HepG2 (cell line): ENCODE results near the gene SLC22A7. TPM values are rescaled to one million over a fixed set of nuclear protein-coding genes. Genes with fewer than 3 reads are reported as not detected.

Source experiments
- CEBPZ ChIP-seq: IDR thresholded peaks from 2 replicates; pipeline ENCODE4 v1.6.1; 2012; ENCODE audit warnings: low read length, improper control_type of control experiment
- FLYWCH1 ChIP-seq: sonication (generic); formaldehyde crosslinking; IDR thresholded peaks from 2 replicates; pipeline ENCODE4 v1.8.1; 2023; ENCODE audit warnings: mild to moderate bottlenecking, missing genetic modification reagents
- FOXP4 ChIP-seq: sonication (generic); formaldehyde crosslinking; IDR thresholded peaks from 2 replicates; pipeline ENCODE4 v1.4.0; 2020; ENCODE audit warnings: missing genetic modification reagents
- GABPB1 ChIP-seq: IDR thresholded peaks from 2 replicates; pipeline ENCODE4 v1.6.1; 2016; ENCODE audit warnings: mild to moderate bottlenecking, missing genetic modification reagents, moderate library complexity, missing compliant biosample characterization
- IRF1 ChIP-seq: sonication (generic); formaldehyde crosslinking; IDR thresholded peaks from 2 replicates; pipeline ENCODE4 v1.4.0; 2020; ENCODE audit warnings: low read depth, mild to moderate bottlenecking, missing genetic modification reagents
- ISL2 ChIP-seq: sonication (generic); formaldehyde crosslinking; IDR thresholded peaks from 2 replicates; pipeline ENCODE4 v1.5.0; 2020; ENCODE audit warnings: missing genetic modification reagents
- NBN ChIP-seq: fragments of 450-650 bp; conservative IDR thresholded peaks from 2 replicates; pipeline ENCODE4 v1.6.1; 2017
- NFE2L2 ChIP-seq: fragments of 150-350 bp; IDR thresholded peaks from 2 replicates; pipeline ENCODE4 v1.6.1; 2014; ENCODE audit warnings: low read length
- SOX5 ChIP-seq: IDR thresholded peaks from 2 replicates; pipeline ENCODE4 v1.6.1; 2016; ENCODE audit warnings: borderline replicate concordance
- SRSF4 ChIP-seq: fragments of 200-400 bp; formaldehyde crosslinking; IDR thresholded peaks from one replicate; pipeline ENCODE4 v1.6.1; 2018; ENCODE audit warnings: mild to moderate bottlenecking, low read depth, low read length, moderate library complexity; ENCODE audit not compliant: poor library complexity, severe bottlenecking
- STAG1 ChIP-seq: sonication (generic); formaldehyde crosslinking; IDR thresholded peaks from 2 replicates; pipeline ENCODE4 v1.4.0; 2020; ENCODE audit warnings: missing genetic modification reagents
- ZFP82 ChIP-seq: sonication (generic); formaldehyde crosslinking; IDR thresholded peaks from 2 replicates; pipeline ENCODE4 v1.5.1; 2020; ENCODE audit warnings: mild to moderate bottlenecking, missing genetic modification reagents, borderline replicate concordance
- ZNF264 ChIP-seq: sonication (generic); formaldehyde crosslinking; IDR thresholded peaks from 2 replicates; pipeline ENCODE4 v1.4.0; 2020; ENCODE audit warnings: missing genetic modification reagents
- ZNF274 ChIP-seq: sonication (generic); formaldehyde crosslinking; IDR thresholded peaks from 2 replicates; pipeline ENCODE4 v1.5.1; 2020; ENCODE audit warnings: mild to moderate bottlenecking, missing genetic modification reagents
- ZNF337 ChIP-seq: sonication (generic); formaldehyde crosslinking; IDR thresholded peaks from 2 replicates; pipeline ENCODE4 v1.5.1; 2020; ENCODE audit warnings: missing genetic modification reagents, low read depth, mild to moderate bottlenecking, borderline replicate concordance
- ZNF678 ChIP-seq: sonication (generic); formaldehyde crosslinking; IDR thresholded peaks from 2 replicates; pipeline ENCODE4 v1.4.0; 2020; ENCODE audit warnings: mild to moderate bottlenecking, missing genetic modification reagents
- ZNF800 ChIP-seq: sonication (generic); formaldehyde crosslinking; IDR thresholded peaks from 2 replicates; pipeline ENCODE4 v1.4.0; 2020; ENCODE audit warnings: missing genetic modification reagents
- polyA plus RNA-seq, 8 experiments: library from polyadenylated mRNA; depleted of rRNA in 3 of 8; stranded (reverse) in 7 of 8; unstranded in 1 of 8; fragments of >200 nt; fragmentation: Illumina TruSeq in 4 of 8; extraction: Trizol in 4 of 8; gene quantifications; 2 replicates each; pipeline versions ENCODE4 v1.2.1 to v1.2.3, GENCODE V29; 2011 to 2016; ENCODE audit warnings: low read depth in 4 of 8, missing spikeins in 1 of 8, mixed read lengths in 1 of 8; ENCODE audit not compliant: insufficient read depth in 1 of 8
- total RNA-seq, 5 experiments: library from RNA; depleted of rRNA; stranded (reverse); fragments of >200 nt; fragmentation: Illumina TruSeq; extraction: Trizol; gene quantifications; 2 replicates each; pipeline ENCODE4 v1.2.3, GENCODE V29; 2016; ENCODE audit warnings: low read depth in 1 of 5

SLC22A7 gene
- total and polyA plus RNA-seq, 2 of the 13 experiments (the other 11 are each of a cell fraction or from before 2014, with no cell fraction given), result 5.3 to 22.6 TPM

GRCh38 chr6:43277643-43278523 lies 20.2 kb upstream of the SLC22A7 start (continued):
- TF ChIP-seq ZFP82, result 0 out of 2 replicates have a peak, but pooled peaks have one; percentile 71
- no peak for TF ChIP-seq SRSF4
- peak; percentile 63; the same call in 1 of the 2 replicates for TF ChIP-seq ZNF337 (CRISPR knock-in tag)
- no peak for TF ChIP-seq FOXP4 (CRISPR knock-in tag)
- no peak for TF ChIP-seq CEBPZ
- no peak for TF ChIP-seq IRF1 (CRISPR knock-in tag)
- TF ChIP-seq ZNF264 (CRISPR knock-in tag), result no peak
- no peak for TF ChIP-seq NFE2L2
- TF ChIP-seq STAG1 (CRISPR knock-in tag), result no peak
- no peak; the same call in 1 of the 2 replicates for TF ChIP-seq ISL2
- no peak for TF ChIP-seq FLYWCH1 (CRISPR knock-in tag)
- no peak for TF ChIP-seq NBN
- TF ChIP-seq SOX5, result peak; percentile 38; the same call in 1 of the 2 replicates
- TF ChIP-seq GABPB1, result peak; percentile 43; the same call in 1 of the 2 replicates
- TF ChIP-seq ZNF800 (CRISPR knock-in tag), result no peak
- TF ChIP-seq ZNF678 (CRISPR knock-in tag), result no peak
- TF ChIP-seq ZNF274 (CRISPR knock-in tag), result no peak; the same call in 1 of the 2 replicates
